ENCODE results near the gene HABP2.

Gene HABP2

GRCh38 chr10:113552701-113553100 is at the start of gene HABP2:
TSS of gene HABP2 (plus strand) at chr10:113553053. CDS start at chr10:113553122, 69 bp downstream.
- H3K4me3 ChIP-seq (ENCODE audit: low read depth, low read length), result no peak within 1 kb of the TSS
- TF ChIP-seq CTCF (IDR thresholded peaks at IDR 0.05; ENCODE audit: control insufficient read depth, extremely low read depth, insufficient read depth), result no peak
- no peak for DNase-seq (ENCODE audit: low read depth)

GRCh38 chr10:113503930-113504329 is 48.9 kb upstream of the HABP2 start:
- no peak for TF ChIP-seq CTCF (IDR thresholded peaks at IDR 0.05; ENCODE audit: control insufficient read depth, extremely low read depth, insufficient read depth)
- H3K4me3 ChIP-seq (ENCODE audit: low read depth, low read length), result no peak overlapping the region
- no peak for DNase-seq (ENCODE audit: low read depth)

GRCh38 chr10:113504423-113504822 is 48.4 kb upstream of the HABP2 start:
- no peak for TF ChIP-seq CTCF (IDR thresholded peaks at IDR 0.05; ENCODE audit: control insufficient read depth, extremely low read depth, insufficient read depth)
- no peak overlapping the region for H3K4me3 ChIP-seq (ENCODE audit: low read depth, low read length)
- no peak for DNase-seq (ENCODE audit: low read depth)

- no peak overlapping the region for H3K4me3 ChIP-seq (ENCODE audit: low read depth, low read length)
- DNase-seq (ENCODE audit: low read depth), result no peak
- no peak for TF ChIP-seq CTCF (IDR thresholded peaks at IDR 0.05; ENCODE audit: control insufficient read depth, extremely low read depth, insufficient read depth)
These were observed 46.4 kb upstream of the HABP2 start for GRCh38 chr10:113506476-113506875.

GRCh38 chr10:113511419-113511818 is 41.4 kb upstream of the HABP2 start:
- DNase-seq (ENCODE audit: low read depth), result no peak
- no peak for TF ChIP-seq CTCF (IDR thresholded peaks at IDR 0.05; ENCODE audit: control insufficient read depth, extremely low read depth, insufficient read depth)

GRCh38 chr10:113515161-113515560 is 37.7 kb upstream of the HABP2 start:
- H3K4me3 ChIP-seq (ENCODE audit: low read depth, low read length), result no peak overlapping the region
- DNase-seq (ENCODE audit: low read depth), result no peak
- no peak for TF ChIP-seq CTCF (IDR thresholded peaks at IDR 0.05; ENCODE audit: control insufficient read depth, extremely low read depth, insufficient read depth)

More at GRCh38 chr10:113511419-113511818, 41.4 kb upstream of the HABP2 start:
- no peak overlapping the region for H3K4me3 ChIP-seq (ENCODE audit: low read depth, low read length)

- no peak for DNase-seq (ENCODE audit: low read depth)
- no peak for TF ChIP-seq CTCF (IDR thresholded peaks at IDR 0.05; ENCODE audit: control insufficient read depth, extremely low read depth, insufficient read depth)
- no peak overlapping the region for H3K4me3 ChIP-seq (ENCODE audit: low read depth, low read length)
These were observed 37.3 kb upstream of the HABP2 start for GRCh38 chr10:113515601-113516000.

Data from LNCaP clone FGC (cell line).